Islet of Langerhans (tissue), 1 donor: Measurements from ENCODE around the gene CREB3L2.

Source experiments
- FAIRE-seq: peaks from one replicate; lab custom pipeline; 2011; peaks lifted over from hg19 to GRCh38; lab: Jason Lieb, UNC

CREB3L2 gene

GRCh38 chr7:137950967-137951366, 50.9 kb downstream of the CREB3L2 start:
- FAIRE-seq: peak; percentile 68

GRCh38 chr7:137950263-137950621, 51.6 kb downstream of the CREB3L2 start:
- FAIRE-seq: no peak

- no peak for FAIRE-seq
Measured at GRCh38 chr7:137949416-137950262, 52.2 kb downstream of the CREB3L2 start.

GRCh38 chr7:137948845-137949330, 53.0 kb downstream of the CREB3L2 start:
- no peak for FAIRE-seq

GRCh38 chr7:137948083-137948844, 53.6 kb downstream of the CREB3L2 start:
- FAIRE-seq: no peak

- no peak for FAIRE-seq
Measured at GRCh38 chr7:137947046-137947445, 54.8 kb downstream of the CREB3L2 start.

GRCh38 chr7:137946011-137946410, 55.9 kb downstream of the CREB3L2 start:
- FAIRE-seq: no peak

GRCh38 chr7:137944168-137944567, 57.7 kb downstream of the CREB3L2 start:
- no peak for FAIRE-seq

GRCh38 chr7:137943132-137943551, 58.7 kb downstream of the CREB3L2 start:
- no peak for FAIRE-seq

- FAIRE-seq: peak; percentile 56
Measured at GRCh38 chr7:137942484-137943115, 59.3 kb downstream of the CREB3L2 start.

GRCh38 chr7:137940656-137941518, 61.0 kb downstream of the CREB3L2 start:
- no peak for FAIRE-seq

GRCh38 chr7:137940218-137940617, 61.7 kb downstream of the CREB3L2 start:
- FAIRE-seq: no peak

GRCh38 chr7:137937202-137937560, 64.7 kb downstream of the CREB3L2 start:
- FAIRE-seq: no peak

- no peak for FAIRE-seq
Measured at GRCh38 chr7:137936509-137937201, 65.2 kb downstream of the CREB3L2 start.

- FAIRE-seq: no peak
Measured at GRCh38 chr7:137935884-137936508, 65.9 kb downstream of the CREB3L2 start.

GRCh38 chr7:137934941-137935883, 66.7 kb downstream of the CREB3L2 start:
- no peak for FAIRE-seq

GRCh38 chr7:137934176-137934826, 67.6 kb downstream of the CREB3L2 start:
- no peak for FAIRE-seq

- no peak for FAIRE-seq
Measured at GRCh38 chr7:137933270-137934017, 68.4 kb downstream of the CREB3L2 start.
